Non-pigmented ciliary epithelial cell (primary cell): ENCODE results near the gene MAPKAP1.
A peak's percentile ranks its signal among the peaks of the same experiment; 100 is the strongest.

Experiments used
- DNase-seq: peaks from one replicate; pipeline ENCODE4 v3.0.0-alpha.2; 2010; ENCODE audit warnings: low read depth

Gene MAPKAP1

GRCh38 chr9:125564631-125565030 is 142.4 kb downstream of the MAPKAP1 start:
- no peak for DNase-seq

- DNase-seq = no peak
Measured at GRCh38 chr9:125561509-125562148, 145.4 kb downstream of the MAPKAP1 start.

- DNase-seq = no peak
Measured at GRCh38 chr9:125559894-125560293, 147.1 kb downstream of the MAPKAP1 start.

GRCh38 chr9:125559194-125559593 is 147.8 kb downstream of the MAPKAP1 start:
- no peak for DNase-seq

- DNase-seq = peak; percentile 47
Measured at GRCh38 chr9:125558453-125559092, 148.4 kb downstream of the MAPKAP1 start.

- DNase-seq = no peak
Measured at GRCh38 chr9:125556046-125556721, 150.8 kb downstream of the MAPKAP1 start.

GRCh38 chr9:125554726-125555125 is 152.3 kb downstream of the MAPKAP1 start:
- DNase-seq = no peak

- DNase-seq = no peak
Measured at GRCh38 chr9:125551781-125552180, 155.2 kb downstream of the MAPKAP1 start.

- no peak for DNase-seq
Measured at GRCh38 chr9:125549891-125550885, 156.8 kb downstream of the MAPKAP1 start.

GRCh38 chr9:125549465-125549871 is 157.5 kb downstream of the MAPKAP1 start:
- DNase-seq = no peak

- DNase-seq = no peak
Measured at GRCh38 chr9:125549039-125549438, 158.0 kb downstream of the MAPKAP1 start.

GRCh38 chr9:125548141-125548540 is 158.9 kb downstream of the MAPKAP1 start:
- no peak for DNase-seq

- DNase-seq = no peak
Measured at GRCh38 chr9:125547368-125547767, 159.6 kb downstream of the MAPKAP1 start.

GRCh38 chr9:125545845-125546244 is 161.2 kb downstream of the MAPKAP1 start:
- no peak for DNase-seq

- no peak for DNase-seq
Measured at GRCh38 chr9:125544988-125545651, 161.9 kb downstream of the MAPKAP1 start.

GRCh38 chr9:125544484-125544883 is 162.5 kb downstream of the MAPKAP1 start:
- DNase-seq = no peak

- no peak for DNase-seq
Measured at GRCh38 chr9:125541840-125542243, 165.2 kb downstream of the MAPKAP1 start.

- no peak for DNase-seq
Measured at GRCh38 chr9:125540497-125540896, 166.5 kb downstream of the MAPKAP1 start.

- DNase-seq = peak; percentile 76
Measured at GRCh38 chr9:125538092-125538473, 168.9 kb downstream of the MAPKAP1 start.

GRCh38 chr9:125537442-125538091 is 169.4 kb downstream of the MAPKAP1 start:
- DNase-seq = no peak

GRCh38 chr9:125536776-125537175 is 170.2 kb downstream of the MAPKAP1 start:
- DNase-seq = no peak
